K562 (cell line): Measurements from ENCODE around the gene VPS13C. TPM values are rescaled to one million over a fixed set of nuclear protein-coding genes. Genes with fewer than 3 reads are reported as not detected.

Source experiments
- ATAC-seq: fragments of 200-7000 bp; cut with Tn5 transposase; 3 replicates; pipeline ENCODE4 v1.9.1; 2020; ENCODE audit warnings: moderate library complexity
- BruUV-seq: library from RNA; stranded (reverse); fragments of 400-500 nt; replicated peaks from 2 replicates; lab custom pipeline; 2021; lab: Mats Ljungman, UMichigan
- CTCF ChIA-PET: fragments of 300-600 bp; formaldehyde crosslinking; extraction: SDS; loops from one replicate; lab custom pipeline; 2021; ENCODE audit warnings: low intra/inter-chr PET ratio; lab: Yijun Ruan, JAX
- POLR2A ChIA-PET: fragments of 300-600, 350-650 bp; sonication (Branson Sonifier 250); formaldehyde crosslinking; extraction: SDS; loops from one replicate; lab custom pipeline; 2021; ENCODE audit warnings: antibody characterized with exemption, inconsistent platforms; lab: Yijun Ruan, JAX
- DNase-seq, 4 experiments: peaks; one replicate each; pipeline versions ENCODE4 v3.0.0 to v3.0.0-alpha.2; 2011 to 2018; ENCODE audit warnings: low spot score in 3 of 4, mixed read lengths in 3 of 4; ENCODE audit errors: extremely low read depth in 1 of 4
- FAIRE-seq: peaks from 2 replicates; lab custom pipeline; 2011; peaks lifted over from hg19 to GRCh38; lab: Jason Lieb, UNC
- H2AFZ ChIP-seq: 2 replicates; pipeline ENCODE4 v1.6.0; 2011; ENCODE audit warnings: low read depth, low read length, control low read depth, inconsistent platforms
- H3K27ac ChIP-seq: fragments of 200-600 bp; 3 replicates; pipeline ENCODE4 v1.8.0; 2011; ENCODE audit warnings: low read depth, mild to moderate bottlenecking, control low read depth, inconsistent platforms, low read length, moderate library complexity, mixed read lengths; ENCODE audit errors: extremely low read depth
- H3K27me3 ChIP-seq, 2 experiments: fragments of 300-600 bp in 1 of 2; 2 replicates in 1 of 2; 3 replicates in 1 of 2; pipeline versions ENCODE4 v1.6.0 to v1.8.0; 2011; ENCODE audit warnings: inconsistent platforms in 2 of 2, low read length in 2 of 2, mild to moderate bottlenecking in 1 of 2, mixed read lengths in 1 of 2, moderate library complexity in 1 of 2; ENCODE audit not compliant: control insufficient read depth in 2 of 2, insufficient read depth in 2 of 2
- H3K36me3 ChIP-seq: fragments of 300-600 bp; 3 replicates; pipeline ENCODE4 v1.8.0; 2011; ENCODE audit warnings: mild to moderate bottlenecking, low read length, inconsistent platforms; ENCODE audit not compliant: control insufficient read depth, insufficient read depth
- H3K4me1 ChIP-seq, 2 experiments: fragments of 200-600 bp in 1 of 2; replicated peaks in 1 of 2; 2 replicates in 1 of 2; 3 replicates in 1 of 2; pipeline versions ENCODE4 v1.5.1 to v1.8.0; 2011; ENCODE audit warnings: inconsistent platforms in 2 of 2, low read length in 2 of 2, mild to moderate bottlenecking in 1 of 2, mixed read lengths in 1 of 2, moderate library complexity in 1 of 2; ENCODE audit not compliant: control insufficient read depth in 2 of 2, insufficient read depth in 2 of 2
- H3K4me2 ChIP-seq: 2 replicates; pipeline ENCODE4 v1.6.1; 2011; ENCODE audit warnings: low read length, control low read depth, inconsistent platforms, mixed read lengths; ENCODE audit not compliant: insufficient read depth
- H3K4me3 ChIP-seq: fragments of 200-600 bp; sonication (generic), shearing (Covaris generic); 2 replicates; pipeline ENCODE4 v1.5.1; 2016; ENCODE audit warnings: control low read depth, inconsistent platforms
- H3K79me2 ChIP-seq: fragments of 200-600 bp; 3 replicates; pipeline ENCODE4 v1.8.0; 2011; ENCODE audit warnings: low read length, inconsistent platforms; ENCODE audit not compliant: control insufficient read depth, insufficient read depth
- H3K9ac ChIP-seq, 2 experiments: 2 replicates each; pipeline versions ENCODE4 v1.6.0 to v1.6.1; 2011; ENCODE audit warnings: low read depth in 2 of 2, low read length in 2 of 2, control low read depth in 1 of 2, inconsistent platforms in 1 of 2, mild to moderate bottlenecking in 1 of 2, mixed read lengths in 1 of 2; ENCODE audit not compliant: insufficient read depth in 1 of 2
- H3K9me1 ChIP-seq: one replicate; pipeline ENCODE4 v1.6.0; 2011; ENCODE audit warnings: inconsistent platforms, mild to moderate bottlenecking, low read length, moderate library complexity; ENCODE audit not compliant: control insufficient read depth, insufficient read depth
- H3K9me3 ChIP-seq: replicated peaks from 2 replicates; pipeline ENCODE4 v1.5.1; 2011; ENCODE audit warnings: low read depth, low read length, inconsistent platforms; ENCODE audit not compliant: control insufficient read depth, insufficient read depth
- H4K20me1 ChIP-seq: replicated peaks from 2 replicates; pipeline ENCODE4 v1.6.1; 2011; ENCODE audit warnings: low read length, inconsistent platforms, mixed read lengths; ENCODE audit not compliant: control insufficient read depth, insufficient read depth
- CBFA2T3 ChIP-seq: fragments of 450-650 bp; IDR thresholded peaks from 2 replicates; pipeline ENCODE4 v1.6.1; 2017
- LEF1 ChIP-seq: fragments of 450-650 bp; IDR thresholded peaks from 2 replicates; pipeline ENCODE4 v1.6.1; 2016; ENCODE audit warnings: mild to moderate bottlenecking
- NONO ChIP-seq, 2 experiments: fragments of 200-400 bp in 1 of 2; fragments of 450-650 bp in 1 of 2; formaldehyde crosslinking in 1 of 2; IDR thresholded peaks; 2 replicates each; pipeline ENCODE4 v1.6.1; 2017; ENCODE audit warnings: low read depth in 2 of 2, mild to moderate bottlenecking in 2 of 2, moderate library complexity in 2 of 2, low read length in 1 of 2
- PHTF2 ChIP-seq: fragments of 250-450 bp; sonication (Bioruptor Pico); IDR thresholded peaks from 2 replicates; pipeline ENCODE4 v1.5.0; 2021; ENCODE audit warnings: mild to moderate bottlenecking
- RAD21 ChIP-seq, 2 experiments: fragments of 250-450 bp in 1 of 2; fragments of 450-650 bp in 1 of 2; sonication (Bioruptor Pico) in 1 of 2; formaldehyde crosslinking in 1 of 2; IDR thresholded peaks in 1 of 2; conservative IDR thresholded peaks in 1 of 2; 2 replicates each; pipeline versions ENCODE4 v1.4.0 to v1.8.0; 2020 to 2022; ENCODE audit warnings: mild to moderate bottlenecking in 2 of 2, moderate library complexity in 1 of 2
- SREBF1 ChIP-seq: fragments of 150-350 bp; IDR thresholded peaks from 2 replicates; pipeline ENCODE4 v1.6.1; 2014; ENCODE audit warnings: antibody characterized with exemption, low read depth, low read length, borderline replicate concordance
- TAF9B ChIP-seq: fragments of 450-650 bp; IDR thresholded peaks from 2 replicates; pipeline ENCODE4 v1.6.1; 2018; ENCODE audit warnings: mild to moderate bottlenecking; ENCODE audit not compliant: partially characterized antibody
- XRCC3 ChIP-seq: fragments of 450-650 bp; IDR thresholded peaks from 2 replicates; pipeline ENCODE4 v1.6.1; 2017; ENCODE audit warnings: mild to moderate bottlenecking, moderate library complexity
- ZBTB7A ChIP-seq: IDR thresholded peaks from 2 replicates; pipeline ENCODE4 v1.6.1; 2011; ENCODE audit warnings: low read depth, mild to moderate bottlenecking, low read length, moderate library complexity, borderline replicate concordance; ENCODE audit not compliant: control insufficient read depth
- ZSCAN32 ChIP-seq: fragments of 450-650 bp; formaldehyde crosslinking; IDR thresholded peaks from 2 replicates; pipeline ENCODE4 v1.4.0; 2020; ENCODE audit warnings: mild to moderate bottlenecking, moderate library complexity
- WGBS: fragments of 100-300 bp; shearing (Covaris generic); methylation state at CpG from one replicate; pipeline ENCODE4 v1.1.6; 2016; ENCODE audit warnings: low coverage, mixed read lengths; ENCODE audit not compliant: insufficient coverage; ENCODE audit errors: missing lambda C conversion rate; 5-methylcytosine and 5-hydroxymethylcytosine counted together
- in situ Hi-C: fragments of 300-500 bp; cut with MboI; formaldehyde crosslinking; loops from 4 replicates; pipeline ENCODE4 v1.15.0; 2018; ENCODE audit warnings: inconsistent platforms, mixed read lengths
- intact Hi-C: fragments of 100-400 bp; cut with micrococcal nuclease; formaldehyde crosslinking; loops from 2 replicates; pipeline ENCODE4 v1.14.2; 2022
- polyA plus RNA-seq, 8 experiments: library from polyadenylated mRNA; depleted of rRNA in 4 of 8; stranded (reverse) in 5 of 8; unstranded in 3 of 8; fragments of >200 nt; fragmentation: Nextera tagmentation in 2 of 8; fragmentation: Illumina TruSeq in 1 of 8; extraction: Ambion mirVana in 2 of 8; extraction: Trizol in 1 of 8; gene quantifications; 2 replicates each; pipeline versions ENCODE4 v1.2.1 to v1.2.3, GENCODE V29; 2011 to 2014; ENCODE audit warnings: inconsistent platforms in 1 of 8, missing spikeins in 1 of 8
- total RNA-seq, 7 experiments: library from RNA; depleted of rRNA in 6 of 7; stranded (reverse); fragments of >200 nt in 6 of 7; fragmentation: Illumina TruSeq in 2 of 7; extraction: Trizol in 2 of 7; gene quantifications; 2 replicates each; pipeline versions ENCODE4 v1.2.1 to v1.2.3, GENCODE V29; 2011 to 2021; ENCODE audit warnings: low replicate concordance in 1 of 7
- TF ChIP-seq, protein P1 (sequence below): IDR thresholded peaks from 2 replicates; pipeline ENCODE4 v1.6.1; 2011; ENCODE audit not compliant: insufficient read length; ENCODE audit errors: extremely low read depth
- TF ChIP-seq, protein P2 (sequence below): fragments of 450-650 bp; IDR thresholded peaks from 2 replicates; pipeline ENCODE4 v1.6.1; 2016; ENCODE audit warnings: mild to moderate bottlenecking
- TF ChIP-seq, protein P3 (sequence below): fragments of 450-650 bp; IDR thresholded peaks from 2 replicates; pipeline ENCODE4 v1.6.1; 2017; ENCODE audit warnings: mild to moderate bottlenecking, moderate library complexity
- TF ChIP-seq, protein P4 (sequence below): sonication (generic); formaldehyde crosslinking; IDR thresholded peaks from 2 replicates; pipeline ENCODE4 v1.8.0; 2022; ENCODE audit warnings: mild to moderate bottlenecking, missing genetic modification reagents, borderline replicate concordance

VPS13C gene
- total and polyA plus RNA-seq, 9 of the 15 experiments (the other 6 are each of a cell fraction or from before 2014, with no cell fraction given) = 5.2 to 32.3 (median 15.7) TPM

DNA sequence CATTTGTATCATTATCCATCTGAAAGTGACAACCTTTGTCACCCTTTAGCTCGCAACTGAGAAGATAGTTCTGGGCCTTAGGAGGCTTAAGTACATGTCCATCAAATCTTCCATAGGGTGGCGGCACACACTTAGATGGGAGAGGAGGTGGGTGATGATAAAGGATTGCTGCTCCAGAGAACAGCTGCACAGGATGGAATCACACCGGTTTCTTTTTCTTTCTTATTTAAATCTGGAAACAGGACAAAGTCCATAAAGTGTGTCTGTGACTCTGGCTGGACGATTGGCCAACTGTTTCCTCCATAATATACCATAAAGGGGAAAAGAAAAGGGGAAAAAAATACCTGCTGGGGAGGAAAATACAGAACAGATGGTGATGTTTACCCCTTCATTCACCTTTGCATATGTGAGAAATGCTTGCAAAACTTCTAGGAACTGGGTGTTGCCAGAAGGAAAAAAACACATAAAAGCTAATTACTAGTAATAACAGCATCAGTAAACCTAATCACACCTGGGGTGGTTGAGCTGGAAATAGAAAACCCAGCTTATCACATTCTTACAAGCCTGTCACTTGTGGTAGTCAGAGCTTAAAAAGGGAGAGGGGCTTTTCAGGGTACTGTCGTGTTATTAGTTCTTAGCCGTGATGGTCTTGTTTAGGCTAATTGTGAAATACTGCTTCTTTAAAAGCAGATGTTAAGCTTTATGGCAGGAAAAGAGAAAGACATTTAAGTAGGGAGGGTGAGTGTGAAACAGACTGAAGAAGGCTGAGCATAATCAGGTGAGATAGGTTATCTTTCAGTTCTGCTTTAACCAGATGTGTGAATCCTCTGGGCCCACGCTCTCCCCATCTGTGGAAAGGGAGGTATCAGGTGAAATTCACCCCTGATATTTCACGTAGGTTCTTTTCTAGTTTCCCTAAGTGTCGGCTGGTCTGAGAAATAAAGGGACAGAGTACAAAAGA, 23.2 kb upstream of the VPS13C start:
- H2AFZ ChIP-seq = no peak overlapping the region
- no peaks in the 10 kb centered on the region for H3K9me3 ChIP-seq
- ChIA-PET CTCF (no interaction called here), POLR2A (interaction anchor here (0.6 to 1.4 kb wide), 2 partner anchors 9 to 535 kb away, joined by 3 to 4 read pairs; no protein-coding TSS in a partner anchor)
- in situ Hi-C loops (no loop called here), intact Hi-C loops (loop anchor here (10.0 kb wide), 2 partner anchors 161 to 221 kb away; no protein-coding TSS in a partner anchor)
- H3K79me2 ChIP-seq = no peaks in the 10 kb centered on the region
- no peak for ATAC-seq
- WGBS = 5% methylated on average over 9 of the region's 9 CpGs
- no peak overlapping the region for H3K9ac ChIP-seq
- no peak overlapping the region for H3K4me3 ChIP-seq
- H3K4me2 ChIP-seq = no peak overlapping the region
- no TSS peak for BruUV-seq
- no peak for DNase-seq
- H3K27me3 ChIP-seq = no peaks in the 10 kb centered on the region
- no peak for FAIRE-seq
- no peaks in the 10 kb centered on the region for H3K4me1 ChIP-seq
- H3K27ac ChIP-seq = no peak overlapping the region
- no peaks in the 10 kb centered on the region for H3K9me1 ChIP-seq
- no peaks in the 10 kb centered on the region; the same call in 1 of the 2 replicates for H4K20me1 ChIP-seq
- H3K36me3 ChIP-seq = no peaks in the 10 kb centered on the region
- TF ChIP-seq, protein P1, sequence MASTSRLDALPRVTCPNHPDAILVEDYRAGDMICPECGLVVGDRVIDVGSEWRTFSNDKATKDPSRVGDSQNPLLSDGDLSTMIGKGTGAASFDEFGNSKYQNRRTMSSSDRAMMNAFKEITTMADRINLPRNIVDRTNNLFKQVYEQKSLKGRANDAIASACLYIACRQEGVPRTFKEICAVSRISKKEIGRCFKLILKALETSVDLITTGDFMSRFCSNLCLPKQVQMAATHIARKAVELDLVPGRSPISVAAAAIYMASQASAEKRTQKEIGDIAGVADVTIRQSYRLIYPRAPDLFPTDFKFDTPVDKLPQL = no peak
- TF ChIP-seq, protein P2, sequence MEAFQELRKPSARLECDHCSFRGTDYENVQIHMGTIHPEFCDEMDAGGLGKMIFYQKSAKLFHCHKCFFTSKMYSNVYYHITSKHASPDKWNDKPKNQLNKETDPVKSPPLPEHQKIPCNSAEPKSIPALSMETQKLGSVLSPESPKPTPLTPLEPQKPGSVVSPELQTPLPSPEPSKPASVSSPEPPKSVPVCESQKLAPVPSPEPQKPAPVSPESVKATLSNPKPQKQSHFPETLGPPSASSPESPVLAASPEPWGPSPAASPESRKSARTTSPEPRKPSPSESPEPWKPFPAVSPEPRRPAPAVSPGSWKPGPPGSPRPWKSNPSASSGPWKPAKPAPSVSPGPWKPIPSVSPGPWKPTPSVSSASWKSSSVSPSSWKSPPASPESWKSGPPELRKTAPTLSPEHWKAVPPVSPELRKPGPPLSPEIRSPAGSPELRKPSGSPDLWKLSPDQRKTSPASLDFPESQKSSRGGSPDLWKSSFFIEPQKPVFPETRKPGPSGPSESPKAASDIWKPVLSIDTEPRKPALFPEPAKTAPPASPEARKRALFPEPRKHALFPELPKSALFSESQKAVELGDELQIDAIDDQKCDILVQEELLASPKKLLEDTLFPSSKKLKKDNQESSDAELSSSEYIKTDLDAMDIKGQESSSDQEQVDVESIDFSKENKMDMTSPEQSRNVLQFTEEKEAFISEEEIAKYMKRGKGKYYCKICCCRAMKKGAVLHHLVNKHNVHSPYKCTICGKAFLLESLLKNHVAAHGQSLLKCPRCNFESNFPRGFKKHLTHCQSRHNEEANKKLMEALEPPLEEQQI = no peak
- TF ChIP-seq ZBTB7A (no peak), NONO (IDR thresholded peaks at IDR 0.05; ENCODE audit: low read depth in 2 of 2, low read length in 1 of 2) (no peak), CBFA2T3 (peak; percentile 30; the same call in 1 of the 2 replicates), PHTF2 (CRISPR knock-in tag) (no peak), TAF9B (no peak), SREBF1 (no peak), LEF1 (no peak), ZSCAN32 (no peak), XRCC3 (no peak), RAD21 (CRISPR knock-in tag; conservative IDR thresholded peaks at IDR 0.05 in 1 of 2, IDR thresholded peaks at IDR 0.05 in 1 of 2) (peak; percentile 34 to 49)
- TF ChIP-seq, protein P3, sequence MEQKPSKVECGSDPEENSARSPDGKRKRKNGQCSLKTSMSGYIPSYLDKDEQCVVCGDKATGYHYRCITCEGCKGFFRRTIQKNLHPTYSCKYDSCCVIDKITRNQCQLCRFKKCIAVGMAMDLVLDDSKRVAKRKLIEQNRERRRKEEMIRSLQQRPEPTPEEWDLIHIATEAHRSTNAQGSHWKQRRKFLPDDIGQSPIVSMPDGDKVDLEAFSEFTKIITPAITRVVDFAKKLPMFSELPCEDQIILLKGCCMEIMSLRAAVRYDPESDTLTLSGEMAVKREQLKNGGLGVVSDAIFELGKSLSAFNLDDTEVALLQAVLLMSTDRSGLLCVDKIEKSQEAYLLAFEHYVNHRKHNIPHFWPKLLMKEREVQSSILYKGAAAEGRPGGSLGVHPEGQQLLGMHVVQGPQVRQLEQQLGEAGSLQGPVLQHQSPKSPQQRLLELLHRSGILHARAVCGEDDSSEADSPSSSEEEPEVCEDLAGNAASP = no peak
- TF ChIP-seq, protein P4, sequence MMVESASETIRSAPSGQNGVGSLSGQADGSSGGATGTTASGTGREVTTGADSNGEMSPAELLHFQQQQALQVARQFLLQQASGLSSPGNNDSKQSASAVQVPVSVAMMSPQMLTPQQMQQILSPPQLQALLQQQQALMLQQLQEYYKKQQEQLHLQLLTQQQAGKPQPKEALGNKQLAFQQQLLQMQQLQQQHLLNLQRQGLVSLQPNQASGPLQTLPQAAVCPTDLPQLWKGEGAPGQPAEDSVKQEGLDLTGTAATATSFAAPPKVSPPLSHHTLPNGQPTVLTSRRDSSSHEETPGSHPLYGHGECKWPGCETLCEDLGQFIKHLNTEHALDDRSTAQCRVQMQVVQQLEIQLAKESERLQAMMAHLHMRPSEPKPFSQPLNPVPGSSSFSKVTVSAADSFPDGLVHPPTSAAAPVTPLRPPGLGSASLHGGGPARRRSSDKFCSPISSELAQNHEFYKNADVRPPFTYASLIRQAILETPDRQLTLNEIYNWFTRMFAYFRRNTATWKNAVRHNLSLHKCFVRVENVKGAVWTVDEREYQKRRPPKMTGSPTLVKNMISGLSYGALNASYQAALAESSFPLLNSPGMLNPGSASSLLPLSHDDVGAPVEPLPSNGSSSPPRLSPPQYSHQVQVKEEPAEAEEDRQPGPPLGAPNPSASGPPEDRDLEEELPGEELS (CRISPR knock-in tag) = no peak
